ENCODE results near the gene ABCA6.
A peak's percentile ranks its signal among the peaks of the same experiment; 100 is the strongest.
"Not testable (repeated sequence)": the region's sequence is repeated elsewhere in the genome, so short reads cannot be mapped to it uniquely, and the experiment has no call there.

The ABCA6 gene

DNA sequence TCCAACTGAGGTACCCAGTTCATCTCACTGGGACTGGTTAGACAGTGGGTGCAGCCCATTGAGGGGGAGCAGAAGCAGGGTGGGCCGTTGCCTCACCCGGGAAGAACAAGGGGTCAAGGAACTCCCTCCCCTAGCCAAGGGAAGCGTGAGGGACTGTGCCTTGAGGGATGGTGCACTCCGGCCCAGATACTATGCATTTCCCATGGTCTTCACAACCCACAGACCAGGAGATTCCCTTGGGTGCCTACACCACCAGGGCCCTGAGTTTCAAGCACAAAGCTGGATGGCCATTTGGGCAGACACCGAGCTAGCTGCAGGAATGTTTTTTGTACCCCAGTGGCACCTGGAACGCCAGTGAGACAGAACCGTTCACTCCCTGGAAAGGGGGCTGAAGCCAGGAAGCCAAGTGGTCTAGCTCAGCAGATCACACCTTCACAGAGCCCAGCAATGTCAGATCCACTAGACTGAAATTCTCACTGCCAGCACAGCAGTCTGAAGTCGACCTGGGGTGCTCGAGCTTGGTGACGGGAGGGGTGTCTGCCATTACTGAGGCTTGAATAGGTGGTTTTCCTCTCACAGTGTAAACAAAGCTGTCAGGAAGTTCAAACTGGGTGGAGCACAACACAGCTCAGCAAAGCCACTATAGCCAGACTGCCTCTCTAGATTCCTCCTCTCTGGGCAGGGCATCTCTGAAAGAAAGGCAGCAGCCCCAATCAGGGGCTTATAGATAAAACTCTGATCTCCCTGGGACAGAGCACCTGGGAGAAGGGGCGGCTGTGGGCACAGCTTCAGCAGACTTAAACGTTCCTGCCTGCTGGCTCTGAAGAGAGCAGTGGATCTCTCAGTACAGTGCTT lies 71.1 kb downstream of the ABCA6 start:
- not testable (repeated sequence) for DNase-seq

DNA sequence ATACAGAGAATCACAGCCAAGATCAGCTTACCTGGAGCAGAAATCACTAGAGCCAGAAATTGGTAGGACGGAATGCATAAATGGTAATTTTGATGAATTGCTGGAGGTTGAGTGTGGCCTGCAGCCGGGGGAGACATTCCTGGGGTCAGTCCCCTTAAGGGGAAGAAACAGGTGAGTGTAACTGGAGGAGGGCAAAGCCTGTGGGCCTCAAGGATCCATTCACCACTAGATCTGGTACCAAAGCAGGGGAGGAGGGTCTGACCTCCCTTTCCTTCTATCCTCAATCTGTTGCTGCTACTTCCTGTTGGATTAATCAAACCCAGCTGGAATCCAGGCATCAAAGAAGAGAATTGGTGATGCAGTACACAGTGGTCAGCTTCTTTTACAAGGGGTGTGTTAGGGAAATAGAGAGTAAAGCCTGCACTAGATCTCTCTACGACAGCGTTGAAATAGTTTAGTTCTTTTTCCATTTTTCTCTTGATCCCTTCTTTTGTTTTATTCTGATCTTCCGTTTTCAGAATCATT lies 72.4 kb downstream of the ABCA6 start:
- no peak for DNase-seq

DNA sequence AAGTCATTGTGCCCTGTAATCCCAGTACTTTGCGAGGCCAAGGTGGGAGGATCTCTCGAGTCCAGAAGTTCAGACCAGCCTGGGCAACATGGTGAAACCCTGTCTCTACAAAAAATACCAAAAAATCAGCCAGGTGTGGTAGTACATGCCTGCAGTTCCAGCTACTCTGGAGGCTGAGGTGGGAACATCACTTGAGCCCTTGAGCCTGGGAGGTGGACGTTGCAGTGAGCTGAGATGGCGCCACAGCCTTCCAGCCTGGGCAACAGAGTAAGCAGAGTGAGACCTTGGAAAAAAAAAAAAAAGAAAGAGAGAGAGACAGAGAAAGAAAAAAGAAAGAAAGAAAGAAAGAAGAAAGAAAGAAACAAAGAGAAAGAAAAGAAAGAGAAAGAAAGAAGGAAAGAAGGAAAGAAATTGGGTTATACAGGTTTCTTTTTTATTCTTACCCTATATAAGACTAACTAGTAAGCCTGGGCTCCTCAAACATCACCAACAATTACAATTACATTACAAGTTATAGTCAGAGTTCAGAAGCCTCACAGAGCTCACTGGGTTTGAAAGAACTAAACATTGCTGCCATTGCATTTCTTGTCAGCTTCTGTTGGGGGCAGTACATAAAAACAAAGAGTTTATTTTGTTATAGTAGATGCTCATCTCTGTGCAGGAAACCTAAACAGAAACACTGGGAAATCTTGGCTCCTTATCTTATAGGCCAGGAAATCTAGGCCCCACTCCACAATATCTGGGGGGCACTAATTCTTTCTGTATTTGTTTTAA lies 74.2 kb downstream of the ABCA6 start:
- no peak for DNase-seq

DNA sequence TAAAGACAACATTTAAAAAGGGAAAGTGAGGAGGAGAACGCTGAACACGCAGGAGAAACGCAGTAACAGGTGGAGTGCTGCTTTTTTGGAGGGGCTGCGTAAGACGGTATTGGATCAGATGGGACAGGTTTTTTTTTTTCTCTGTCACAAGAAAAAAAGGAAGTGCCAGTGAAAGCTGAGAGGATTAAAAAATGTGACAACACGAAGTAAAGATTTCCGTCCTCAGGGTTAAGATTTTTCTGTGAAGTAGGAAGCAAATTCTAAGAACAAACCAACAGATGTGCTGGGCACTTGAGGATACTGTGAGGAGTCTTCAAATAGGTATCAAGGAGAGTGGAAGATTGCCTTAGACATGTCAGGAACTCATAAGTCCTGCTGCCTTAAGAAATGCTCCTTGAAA lies 75.2 kb downstream of the ABCA6 start:
- no peak for DNase-seq

DNA sequence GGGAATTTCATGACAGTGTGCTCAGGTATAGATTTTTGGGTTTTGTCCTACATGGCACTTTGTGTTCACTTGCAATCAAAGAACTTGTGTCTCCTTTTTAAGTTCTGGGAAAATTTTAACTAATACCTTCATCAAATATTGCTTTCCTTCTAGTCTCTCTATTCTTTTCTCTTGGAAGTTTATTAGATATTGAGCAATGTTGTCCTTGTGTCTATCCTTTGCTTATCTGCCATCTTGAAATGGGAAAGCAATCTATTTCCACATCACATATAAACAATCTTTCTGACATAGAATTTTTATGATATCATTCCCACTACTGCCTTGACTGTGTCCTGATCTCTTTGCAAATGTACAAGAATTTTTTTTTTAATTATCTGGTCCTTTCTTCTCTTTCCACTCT lies 76.6 kb downstream of the ABCA6 start:
- DNase-seq, result no peak

DNA sequence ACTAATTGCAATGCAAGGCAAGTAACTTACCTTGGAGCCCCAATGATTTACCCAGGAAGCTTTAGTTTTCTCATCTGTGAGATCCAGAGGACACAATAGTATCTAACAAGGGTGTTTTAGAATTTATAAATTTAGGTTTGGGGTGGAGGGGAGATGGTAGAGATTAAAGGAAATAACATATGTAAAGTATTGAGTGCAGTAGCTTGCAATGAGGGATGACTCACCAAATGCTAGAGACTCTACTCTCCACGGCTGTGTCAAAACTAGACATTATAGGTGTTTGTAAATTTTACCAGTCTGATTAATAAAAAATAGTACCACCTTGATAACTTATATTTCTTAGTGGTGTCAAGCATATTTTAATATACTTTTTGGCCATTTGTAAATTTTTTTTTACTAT lies 77.2 kb downstream of the ABCA6 start:
- no peak for DNase-seq

DNA sequence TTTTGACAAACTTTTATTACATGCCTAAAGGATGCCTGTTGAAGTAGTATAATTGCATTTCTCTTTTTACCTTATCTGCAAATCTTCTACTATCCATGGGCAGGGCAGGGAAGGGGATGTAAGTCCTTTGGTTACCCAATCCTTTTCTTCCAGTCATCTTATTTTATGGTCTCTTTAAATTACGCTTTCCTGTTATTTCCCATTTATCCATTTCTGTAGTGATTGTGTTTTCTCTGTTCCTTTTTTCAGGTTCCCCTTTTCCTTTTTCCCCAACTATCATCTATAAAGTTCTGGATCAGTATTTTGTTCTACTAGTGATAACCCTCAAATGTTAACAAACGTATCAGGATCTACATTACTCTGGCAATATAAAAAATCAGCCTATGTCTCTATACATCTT lies 77.7 kb downstream of the ABCA6 start:
- no peak for DNase-seq

DNA sequence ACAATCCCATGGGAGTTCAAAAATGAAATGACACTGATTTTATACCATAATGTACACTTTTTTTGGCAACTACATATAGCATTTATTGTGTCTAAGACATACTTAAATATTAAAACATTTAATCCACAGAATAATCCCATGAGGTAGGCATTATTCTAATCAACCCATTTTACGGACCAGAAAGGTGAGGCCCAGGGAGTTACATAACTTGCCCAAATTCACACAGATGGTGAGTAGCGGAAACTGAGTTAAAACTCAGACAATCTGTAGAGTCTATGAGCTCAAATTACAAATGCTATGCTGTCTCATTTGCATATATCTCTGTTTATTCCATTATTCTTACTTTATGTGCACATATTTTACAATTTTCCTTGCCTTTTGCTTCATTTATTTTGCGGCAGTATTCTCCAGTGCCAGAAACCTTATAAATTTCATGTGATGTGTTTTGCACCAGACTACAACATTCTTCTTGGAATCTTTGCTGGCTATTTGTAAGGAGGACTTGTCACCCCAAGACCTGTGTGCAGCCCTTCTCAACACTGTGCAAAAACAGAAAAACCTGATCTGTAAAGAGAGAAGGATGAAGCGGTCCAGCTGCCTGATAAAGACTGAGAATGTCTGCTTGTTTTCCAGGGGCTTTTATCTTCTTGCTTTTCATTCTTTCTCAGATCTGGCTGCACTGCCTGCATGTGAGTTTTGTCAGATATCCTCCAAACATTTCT lies 78.7 kb downstream of the ABCA6 start:
- DNase-seq, result no peak

DNA sequence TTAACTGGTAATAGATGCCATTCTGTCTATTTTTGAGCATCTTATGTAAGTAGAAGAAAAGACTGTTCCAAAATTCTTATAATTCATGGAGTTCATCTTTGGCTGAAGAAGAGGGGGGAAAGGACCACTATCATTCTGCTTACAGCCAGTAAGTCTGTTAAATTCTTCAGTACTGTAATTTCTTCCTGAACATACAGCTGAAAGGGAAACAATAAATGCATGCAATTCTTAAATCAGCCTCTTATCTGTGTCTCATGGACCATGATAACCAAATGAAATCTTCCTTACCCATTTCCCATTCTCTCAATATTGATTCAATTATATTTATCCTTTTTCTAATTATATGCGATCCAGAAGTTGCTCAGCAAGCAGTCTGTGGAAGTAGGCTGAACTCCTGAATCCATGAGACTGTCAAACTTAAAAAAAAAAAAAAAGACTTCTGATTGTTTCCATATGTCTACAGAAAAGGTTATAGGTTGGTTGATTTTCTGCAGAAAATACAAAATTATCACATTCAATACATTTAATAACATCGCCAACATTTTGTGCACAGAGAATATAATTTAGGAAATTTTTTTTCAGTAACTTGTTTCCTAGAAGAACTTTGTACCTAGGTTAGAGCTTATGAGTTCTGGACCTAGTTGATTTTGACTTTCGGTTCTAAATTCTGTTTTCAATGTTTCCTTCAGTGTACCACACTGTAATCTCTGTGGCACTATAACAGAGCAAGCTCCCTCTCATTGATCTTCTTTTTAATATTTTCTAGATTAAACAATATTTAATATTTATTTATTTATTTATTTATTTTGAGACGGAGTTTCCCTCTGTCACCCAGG lies 79.8 kb downstream of the ABCA6 start:
- DNase-seq, result no peak

DNA sequence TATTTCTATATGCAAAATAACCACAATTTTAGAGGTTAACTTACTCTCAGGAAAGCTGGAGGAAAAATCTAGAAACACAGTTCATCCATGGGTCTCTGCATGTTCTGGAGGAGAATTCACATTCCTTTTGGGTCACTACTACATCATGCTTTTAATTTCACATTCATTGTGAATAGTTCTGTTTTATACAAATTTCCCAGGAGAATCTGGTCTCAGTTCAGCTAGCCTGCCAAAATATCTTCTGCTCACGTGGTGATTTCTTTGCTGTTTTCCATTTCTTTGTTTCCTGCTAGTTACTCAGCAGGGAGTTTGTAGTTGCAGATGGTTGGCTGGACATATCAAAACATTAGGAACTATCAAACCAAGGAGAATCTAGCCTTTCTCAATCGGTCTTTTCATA lies 80.9 kb downstream of the ABCA6 start, which contains the start of gene ABCA9:
Gene ABCA9, minus strand, starts transcription at position 106 of the 400 bp plus-strand sequence. CDS start 9,801 bp downstream, outside the sequence.
- DNase-seq, result peak; percentile 81

DNA sequence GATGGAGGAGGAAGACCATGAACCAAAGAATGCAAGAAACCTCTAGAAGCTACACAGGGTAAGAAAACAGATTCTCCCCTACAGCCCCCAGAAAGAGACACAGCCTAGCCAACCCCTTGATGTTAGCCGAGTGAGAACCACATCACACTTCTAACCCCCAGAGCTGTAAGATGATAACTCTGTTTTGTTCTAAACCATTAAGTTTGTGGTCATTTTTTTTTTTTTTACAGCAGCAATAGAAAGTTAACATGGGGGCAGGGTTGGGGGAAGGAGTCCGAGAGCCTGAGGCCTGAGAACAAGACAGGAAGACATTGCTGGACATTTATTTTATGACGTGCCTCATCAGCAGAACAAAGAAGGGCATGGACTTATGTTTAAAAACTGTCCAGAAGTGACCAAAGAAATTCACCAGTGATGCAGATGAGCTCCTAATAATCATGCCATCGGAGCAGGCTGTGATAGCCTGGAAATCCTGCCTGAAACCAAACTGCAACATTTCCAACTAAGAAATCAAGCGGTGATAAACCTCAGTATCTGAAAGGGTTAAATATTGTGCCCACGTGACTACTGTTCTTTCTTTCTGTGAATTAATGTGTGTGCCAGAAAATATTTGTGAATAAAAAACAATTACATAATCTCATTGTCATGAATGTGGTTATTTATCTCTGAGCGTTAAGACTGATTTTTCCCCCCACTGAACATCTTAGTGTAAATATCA lies 82.1 kb downstream of the ABCA6 start:
- DNase-seq, result no peak

DNA sequence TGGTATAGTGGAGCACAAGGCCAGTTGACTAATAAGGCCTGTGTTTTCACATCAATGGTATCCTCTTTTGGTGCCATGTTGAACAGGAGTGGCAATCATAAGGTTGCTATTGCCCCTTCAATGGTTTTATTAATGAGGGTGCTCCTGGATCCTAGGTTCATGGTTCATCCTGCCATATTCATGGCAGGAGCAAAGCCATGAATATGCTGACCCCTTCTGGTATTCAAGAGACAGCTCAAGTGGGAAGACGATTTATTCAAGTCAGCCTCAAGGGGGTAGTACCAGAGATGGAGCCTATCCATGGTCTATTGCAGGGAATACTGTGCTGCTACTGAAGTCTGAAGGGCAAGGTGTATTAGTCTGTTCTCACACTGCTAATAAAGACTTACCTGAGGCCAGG lies 83.5 kb downstream of the ABCA6 start:
- no peak for DNase-seq

DNA sequence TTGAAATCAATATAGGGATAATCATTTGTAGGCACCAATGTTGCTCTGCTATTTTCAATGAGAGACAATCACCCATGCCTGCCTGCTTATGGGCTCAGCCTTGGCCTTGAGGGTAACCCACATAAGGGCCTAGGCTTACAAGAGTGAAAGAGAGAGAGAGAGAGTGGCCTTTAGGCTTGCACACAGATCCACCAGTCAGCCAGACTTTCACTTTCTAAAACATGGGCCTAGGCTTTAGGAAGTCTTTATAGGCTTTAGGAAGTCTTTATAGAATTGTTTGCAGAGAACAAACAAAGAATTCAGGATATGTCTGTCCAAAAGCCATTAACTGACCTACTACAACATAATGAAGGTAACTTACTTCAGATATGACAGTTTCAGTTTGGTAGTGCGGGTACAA lies 84.4 kb downstream of the ABCA6 start:
- no peak for DNase-seq

DNA sequence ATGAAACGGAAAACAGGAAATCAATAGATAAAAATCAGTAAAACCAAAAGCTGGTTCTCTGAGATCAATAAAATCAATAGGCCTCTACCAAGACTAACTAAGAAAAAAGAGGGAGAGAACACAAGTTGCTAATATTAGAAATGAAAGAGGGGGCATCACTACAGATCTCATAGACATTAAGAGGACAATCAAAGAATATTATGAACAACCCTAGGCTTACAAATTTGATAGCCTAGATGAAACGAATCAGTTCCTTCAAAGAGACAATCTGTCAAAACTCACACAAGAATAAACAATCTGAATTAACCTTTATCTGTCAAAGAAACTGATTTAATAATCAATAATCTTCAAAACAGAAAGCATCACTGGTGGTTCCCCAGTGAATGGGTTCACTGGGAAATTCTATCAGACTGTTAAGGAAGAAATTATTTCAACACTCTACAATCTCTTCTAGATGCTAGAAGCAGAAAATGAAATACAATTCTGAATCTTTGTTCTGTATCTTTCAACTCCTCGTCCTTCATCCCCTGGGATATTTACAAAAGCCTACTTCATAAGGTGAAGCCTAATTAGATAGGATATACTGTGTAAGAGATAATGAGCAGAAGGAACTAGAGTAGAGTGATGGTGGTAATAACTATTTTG lies 85.4 kb downstream of the ABCA6 start:
- DNase-seq, result no peak

DNA sequence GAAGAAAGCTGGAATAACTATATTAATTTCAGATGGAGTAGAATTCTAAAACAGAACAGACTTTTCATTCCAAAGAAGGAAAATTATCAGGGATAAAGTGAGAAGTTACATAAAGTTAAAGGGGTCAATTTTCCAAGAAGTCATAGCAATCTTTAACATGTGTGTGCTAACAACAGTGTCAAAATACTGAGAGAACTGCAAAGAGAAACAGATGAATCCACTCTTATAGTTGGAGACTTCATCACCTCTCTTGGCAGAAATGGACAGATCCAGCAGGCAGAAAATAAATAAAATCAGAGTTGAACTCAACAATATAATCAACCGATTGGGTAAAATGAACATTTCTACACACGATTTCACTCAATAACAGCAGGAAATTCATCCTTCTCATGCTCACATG lies 86.4 kb downstream of the ABCA6 start:
- no peak for DNase-seq

DNA sequence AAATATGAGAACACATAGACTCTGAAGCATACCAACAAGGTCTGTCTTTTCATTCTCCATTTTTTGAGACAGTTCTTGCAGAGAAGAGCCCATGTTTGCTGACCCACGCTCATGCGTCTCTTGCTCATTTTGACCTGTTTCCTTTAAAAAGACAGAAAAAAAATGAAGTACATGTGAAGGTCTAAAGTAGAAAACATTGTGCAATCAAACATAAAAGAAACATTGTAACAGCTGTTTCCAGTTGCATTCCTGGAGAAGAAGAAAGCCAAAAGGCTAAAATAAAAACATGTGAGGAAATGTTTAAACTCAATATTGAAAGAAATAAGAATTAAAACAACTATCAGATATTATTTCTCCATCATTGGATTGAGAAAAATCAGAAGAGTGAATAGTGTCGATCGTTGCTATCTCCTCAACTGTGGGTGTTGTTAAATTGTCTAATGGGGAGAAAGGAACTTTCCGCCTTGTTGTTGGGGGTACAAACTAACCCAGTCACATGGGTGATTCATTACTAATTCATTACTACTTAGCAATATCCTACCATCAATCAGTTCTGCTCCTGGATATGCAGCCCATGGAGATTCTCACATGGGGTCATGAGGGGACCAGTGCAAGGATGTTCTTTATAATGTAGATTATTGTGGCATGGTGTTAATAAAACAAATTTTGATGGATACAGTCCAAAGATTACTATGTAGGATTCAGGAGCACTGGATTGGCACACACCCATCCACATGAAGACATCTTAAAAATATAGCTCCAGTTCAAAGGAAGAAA lies 90.5 kb downstream of the ABCA6 start:
- DNase-seq, result peak; percentile 20

DNA sequence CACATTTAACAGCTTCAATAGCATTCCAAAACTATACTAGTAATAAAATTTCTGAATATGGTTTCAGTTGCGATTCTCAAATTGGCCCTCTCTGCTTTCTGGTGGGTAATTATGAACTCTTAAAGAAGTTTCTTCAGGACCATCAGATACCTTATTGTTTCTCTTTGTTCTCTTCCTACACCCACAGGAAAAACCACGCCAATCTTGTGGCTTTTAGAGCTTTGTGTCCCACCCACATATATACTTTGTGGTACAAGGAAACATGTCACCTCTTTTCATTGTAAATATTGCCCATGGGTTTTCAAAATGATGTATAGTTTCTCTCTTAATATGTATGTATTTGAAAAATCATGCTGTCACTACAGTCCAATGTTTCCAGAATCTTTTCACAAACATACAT lies 93.1 kb downstream of the ABCA6 start:
- no peak for DNase-seq

DNA sequence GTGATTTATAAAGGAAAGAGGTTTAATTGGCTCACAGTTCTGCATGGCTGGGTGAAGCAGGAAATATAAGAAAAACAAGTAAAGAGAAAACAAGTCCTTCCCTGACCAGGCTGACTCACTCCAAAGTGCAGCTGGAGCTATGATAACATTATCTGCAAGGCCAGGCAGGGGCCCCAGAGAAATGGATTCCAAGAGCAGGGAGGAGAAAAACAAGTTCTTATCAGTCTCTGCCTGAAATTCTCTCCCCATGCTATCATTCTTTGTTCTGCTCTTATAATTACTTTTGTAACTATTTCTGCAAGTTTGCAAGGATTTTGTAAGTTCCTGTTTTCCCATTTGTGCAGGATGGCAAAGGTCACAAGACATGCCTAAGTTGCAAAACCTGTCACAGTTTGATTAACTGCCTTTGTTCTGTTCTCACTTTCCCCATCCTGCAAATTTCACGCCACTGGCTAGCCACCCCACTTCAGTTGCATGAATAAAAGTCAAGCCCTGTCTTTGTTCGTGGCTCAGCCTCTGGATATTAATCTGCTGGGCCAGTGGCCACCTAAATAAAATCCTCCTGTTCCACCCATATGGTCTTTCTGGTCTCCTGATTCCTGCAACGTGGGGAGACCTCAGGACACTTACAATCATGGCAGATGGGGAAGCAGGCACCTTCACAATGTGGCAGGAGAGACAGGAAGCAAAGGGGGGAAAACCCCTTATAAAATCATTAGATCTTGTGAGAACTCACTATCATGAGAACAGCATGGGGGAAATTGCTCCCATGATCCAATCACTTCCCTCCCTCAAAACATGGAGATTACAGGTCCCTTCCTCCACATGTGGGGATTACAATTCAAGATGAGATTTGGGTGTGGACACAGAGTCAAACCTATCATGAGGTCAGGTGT lies 94.1 kb downstream of the ABCA6 start:
- DNase-seq, result peak; percentile 54
